WERI-Rb-1 (cell line): ENCODE data around the gene ABCC8.

Experiments used
- DNase-seq: peaks from one replicate; pipeline ENCODE4 v3.0.0-alpha.2; 2020
- H3K27ac ChIP-seq: fragments of 250-450 bp; sonication (Bioruptor Pico); 2 replicates; pipeline ENCODE4 v1.5.1; 2020; ENCODE audit warnings: mild to moderate bottlenecking, moderate library complexity
- H3K27me3 ChIP-seq: fragments of 250-450 bp; sonication (Bioruptor Pico); 2 replicates; pipeline ENCODE4 v1.5.1; 2021; ENCODE audit warnings: mild to moderate bottlenecking, low read depth, moderate library complexity; ENCODE audit not compliant: insufficient read depth, severe bottlenecking
- H3K36me3 ChIP-seq: fragments of 250-450 bp; sonication (Bioruptor Pico); 2 replicates; pipeline ENCODE4 v1.5.1; 2020; ENCODE audit warnings: mild to moderate bottlenecking, moderate library complexity
- H3K4me3 ChIP-seq: 2 replicates; pipeline ENCODE4 v1.5.1; 2011; ENCODE audit warnings: low read depth, mild to moderate bottlenecking, control low read depth, low read length
- H3K9me3 ChIP-seq: fragments of 250-450 bp; sonication (Bioruptor Pico); 2 replicates; pipeline ENCODE4 v1.5.1; 2021; ENCODE audit warnings: mild to moderate bottlenecking, moderate library complexity; ENCODE audit not compliant: severe bottlenecking
- CTCF ChIP-seq: IDR thresholded peaks from 2 replicates; pipeline ENCODE4 v1.5.1; 2011; ENCODE audit warnings: low read depth, mild to moderate bottlenecking, control low read depth, inconsistent platforms, low read length

ABCC8 gene

GRCh38 chr11:17397311-17398002 is 79.2 kb downstream of the ABCC8 start:
- H3K4me3 ChIP-seq, result no peak overlapping the region
- H3K36me3 ChIP-seq, result peaks cover 17% of the 10 kb centered on the region; the same call in 1 of the 2 replicates
- no peak for TF ChIP-seq CTCF
- H3K27me3 ChIP-seq, result no peaks in the 10 kb centered on the region
- no peak for DNase-seq
- no peaks in the 10 kb centered on the region for H3K9me3 ChIP-seq
- no peak overlapping the region for H3K27ac ChIP-seq

- H3K9me3 ChIP-seq, result no peaks in the 10 kb centered on the region
- no peak for TF ChIP-seq CTCF
- no peaks in the 10 kb centered on the region for H3K27me3 ChIP-seq
- no peak overlapping the region for H3K4me3 ChIP-seq
- H3K36me3 ChIP-seq, result peaks cover 17% of the 10 kb centered on the region; the same call in 1 of the 2 replicates
- DNase-seq, result no peak
- H3K27ac ChIP-seq, result no peak overlapping the region
Observed at GRCh38 chr11:17396598-17397310, 79.9 kb downstream of the ABCC8 start.

GRCh38 chr11:17395978-17396377 is 80.7 kb downstream of the ABCC8 start:
- Histone ChIP-seq H3K4me3 (no peak overlapping the region), H3K27me3 (no peaks in the 10 kb centered on the region), H3K36me3 (peaks cover 17% of the 10 kb centered on the region; the same call in 1 of the 2 replicates), H3K27ac (no peak overlapping the region), H3K9me3 (no peaks in the 10 kb centered on the region)
- DNase-seq, result no peak
- no peak for TF ChIP-seq CTCF

- Histone ChIP-seq H3K9me3 (no peaks in the 10 kb centered on the region), H3K4me3 (no peak overlapping the region), H3K27me3 (no peaks in the 10 kb centered on the region), H3K36me3 (peaks cover 17% of the 10 kb centered on the region; the same call in 1 of the 2 replicates), H3K27ac (no peak overlapping the region)
- no peak for TF ChIP-seq CTCF
- no peak for DNase-seq
Observed at GRCh38 chr11:17395554-17395961, 81.1 kb downstream of the ABCC8 start.

GRCh38 chr11:17394743-17395390 is 81.8 kb downstream of the ABCC8 start:
- TF ChIP-seq CTCF, result no peak
- no peak for DNase-seq
- Histone ChIP-seq H3K27ac (no peak overlapping the region), H3K4me3 (no peak overlapping the region), H3K27me3 (no peaks in the 10 kb centered on the region), H3K36me3 (peaks cover 16% of the 10 kb centered on the region; the same call in 1 of the 2 replicates), H3K9me3 (no peaks in the 10 kb centered on the region)
